Hematopoietic multipotent progenitor cell treated with erythropoietin and hydrocortisone succinate and interleukin-3 and kit ligand, for 15 days (in vitro differentiated cells): ENCODE data around the gene N4BP3.
"Not testable (repeated sequence)": the region's sequence is repeated elsewhere in the genome, so short reads cannot be mapped to it uniquely, and the experiment has no call there.

Source experiments
- DNase-seq: peaks from one replicate; pipeline ENCODE4 v3.0.0-alpha.2; 2015; ENCODE audit warnings: low spot score

N4BP3 gene

DNA sequence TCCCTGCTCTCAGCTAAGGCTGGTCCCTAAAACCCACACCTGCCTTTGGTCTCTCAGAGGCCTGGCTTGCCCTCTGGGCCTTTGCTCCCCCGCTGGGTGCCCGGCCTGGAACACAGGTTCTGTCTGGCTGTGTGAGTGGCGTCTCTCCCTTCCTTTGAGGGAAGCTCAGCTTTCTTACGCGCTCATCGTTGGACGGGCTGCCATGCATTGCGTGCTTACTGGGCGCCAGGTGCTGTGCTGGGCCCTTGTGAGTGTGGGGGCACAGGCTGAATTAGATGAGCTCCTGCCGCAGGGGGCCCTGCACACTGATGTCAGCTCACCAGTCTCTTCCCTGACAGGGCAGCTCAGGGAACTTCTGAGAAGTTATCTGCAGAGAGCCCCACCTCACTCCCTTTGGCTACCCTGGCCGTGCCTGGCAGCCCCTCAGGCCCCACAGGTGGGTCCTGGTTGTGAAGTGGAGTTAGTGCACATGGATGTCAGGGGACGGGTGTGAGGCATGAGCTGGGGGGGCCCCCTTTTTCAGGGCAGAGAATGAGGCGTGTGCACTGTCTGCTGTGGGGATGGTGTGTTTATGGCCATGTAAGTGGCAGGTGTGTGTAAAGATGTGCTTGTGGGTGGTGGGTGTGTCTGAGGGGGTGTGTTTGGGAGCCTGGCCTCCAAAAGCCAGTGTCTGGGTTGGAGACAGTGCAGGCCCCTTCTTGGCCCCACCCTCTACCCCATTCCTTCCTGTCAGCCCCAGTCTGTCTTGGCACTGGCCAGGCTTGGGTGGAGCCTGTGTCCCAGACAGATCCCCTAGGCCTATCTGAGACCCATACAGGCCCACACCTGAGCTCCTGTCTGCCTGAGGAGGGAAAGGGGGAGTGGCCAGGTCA lies 10.0 kb downstream of the N4BP3 start:
- no peak for DNase-seq

DNA sequence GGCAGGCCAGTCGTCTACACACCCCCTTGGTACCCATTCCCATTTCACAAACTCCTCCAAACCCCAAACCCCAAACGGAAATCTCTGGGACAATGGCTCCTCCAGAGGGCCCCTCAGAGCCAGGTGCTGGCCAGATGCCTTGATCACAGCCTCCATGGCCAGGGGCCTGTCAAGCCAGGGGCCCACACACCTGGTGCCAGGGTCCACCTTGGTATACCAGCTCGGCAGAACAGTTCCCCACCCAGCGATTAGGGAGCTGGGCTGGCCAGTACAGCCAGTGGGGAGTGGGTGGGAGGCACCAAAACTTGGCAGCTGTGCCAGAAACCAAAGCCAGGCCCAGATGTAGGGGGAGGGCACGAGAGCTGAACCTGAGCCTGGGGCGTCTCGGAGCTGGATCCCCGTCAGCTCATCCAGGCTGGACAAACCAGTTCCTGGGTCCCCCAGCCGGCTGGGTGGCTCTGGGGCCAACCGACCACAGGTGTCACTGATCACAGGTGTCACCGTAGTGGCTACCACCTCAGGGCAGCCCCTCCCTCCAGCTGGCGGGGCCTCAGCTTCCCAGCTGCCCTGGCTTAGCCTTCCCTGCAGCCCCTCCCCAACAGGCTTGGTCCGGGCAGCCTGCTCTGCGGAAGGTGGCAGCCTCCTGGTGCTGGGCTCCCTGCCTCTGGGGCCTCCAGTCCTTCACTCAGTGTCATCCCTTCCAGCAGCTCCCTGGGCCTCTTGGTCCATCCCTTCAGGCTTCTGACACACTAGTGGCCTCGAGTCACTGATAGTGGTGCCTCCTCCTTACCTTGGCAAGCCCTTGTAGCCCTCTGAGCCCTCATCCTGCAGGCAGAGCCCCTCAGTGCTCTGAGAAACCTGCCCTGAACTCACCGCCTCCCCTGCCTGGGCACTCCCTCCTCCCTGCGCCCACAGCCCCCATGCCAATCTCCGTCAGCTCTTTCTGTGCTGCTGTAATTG lies 10.9 kb downstream of the N4BP3 start:
- DNase-seq: no peak

DNA sequence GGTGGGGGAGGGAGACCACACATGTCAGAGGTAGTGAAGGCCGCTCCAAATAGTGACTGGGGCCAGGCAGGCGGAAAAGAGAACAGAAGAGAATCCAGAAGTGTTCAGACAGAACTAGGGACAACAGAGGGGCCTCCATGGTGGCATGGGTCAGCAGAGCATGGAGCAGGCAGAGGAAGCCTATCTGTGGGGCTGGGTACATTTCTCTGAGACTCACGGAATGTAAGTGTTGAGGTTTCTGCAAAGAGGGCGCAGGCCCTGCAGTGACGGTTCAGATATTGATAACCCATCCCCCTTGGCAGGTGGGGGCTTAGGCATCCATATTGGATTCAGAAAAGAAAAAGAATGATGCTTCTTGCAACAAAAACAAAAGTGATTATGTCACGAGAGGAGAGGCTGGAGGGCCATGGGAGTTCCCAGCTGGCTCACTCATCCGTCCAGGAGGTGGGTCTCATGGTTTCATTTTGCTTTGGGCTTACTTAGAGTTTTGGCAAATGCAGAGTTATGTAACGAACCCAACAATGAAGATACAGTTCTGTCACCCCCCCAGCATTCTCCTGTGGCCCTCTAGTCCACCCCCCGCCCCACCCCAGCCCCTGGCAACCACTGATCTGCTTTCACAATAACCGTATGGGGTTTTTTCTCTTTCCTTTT lies 12.0 kb downstream of the N4BP3 start:
- no peak for DNase-seq

DNA sequence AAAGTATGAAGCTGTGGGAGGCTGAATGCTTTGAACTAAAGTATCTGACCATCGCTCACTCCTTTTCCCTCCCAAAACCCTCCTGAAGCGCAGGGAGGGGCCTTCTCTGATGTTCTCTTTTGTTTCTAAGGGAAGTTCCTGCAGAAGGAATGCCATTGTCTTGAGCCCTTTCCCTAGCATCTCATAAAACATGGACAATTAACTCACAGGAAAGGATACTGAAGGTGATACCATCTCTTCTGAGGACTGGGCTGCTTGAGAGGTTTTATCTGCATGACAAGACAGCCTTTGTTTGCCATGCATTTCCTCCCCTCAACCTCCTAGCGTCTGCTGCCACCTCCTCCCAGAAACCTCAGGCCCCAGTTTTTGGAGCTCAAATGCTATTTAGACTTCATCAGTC lies 13.2 kb downstream of the N4BP3 start:
- DNase-seq: no peak

DNA sequence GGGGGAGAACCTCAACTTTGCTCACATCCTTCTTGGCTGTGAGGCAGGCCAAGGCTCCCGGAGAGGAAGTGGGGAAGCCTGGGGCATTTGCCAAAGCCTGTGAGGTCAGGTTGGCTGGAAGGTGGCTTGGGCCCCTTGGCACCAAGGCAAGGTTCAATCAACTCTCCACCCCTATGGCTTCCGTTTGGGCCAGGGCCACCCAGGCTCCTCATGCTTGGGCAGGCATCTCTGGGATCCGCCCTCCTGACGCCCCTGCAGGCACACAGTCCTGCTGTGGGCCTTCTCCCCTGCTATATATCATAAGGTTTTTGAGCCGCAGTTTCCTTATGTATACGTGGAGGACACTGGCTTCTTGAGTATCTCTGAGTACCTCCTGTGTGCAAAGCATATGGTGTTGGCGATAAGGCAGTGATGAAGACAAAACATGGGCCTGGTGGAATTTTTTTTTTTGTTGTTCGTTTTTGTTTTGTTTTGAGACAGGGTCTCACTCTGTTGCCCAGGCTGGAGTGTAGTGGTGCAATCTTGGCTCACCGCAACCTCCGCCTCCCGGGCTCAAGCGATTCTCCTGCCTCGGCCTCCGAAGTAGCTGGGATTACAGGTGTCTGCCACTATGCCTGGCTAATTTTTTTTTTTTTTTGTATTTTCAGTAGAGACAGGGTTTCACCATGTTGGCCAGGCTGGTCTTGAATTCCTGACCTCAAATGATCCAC lies 14.1 kb downstream of the N4BP3 start:
- DNase-seq: peak; percentile 78

DNA sequence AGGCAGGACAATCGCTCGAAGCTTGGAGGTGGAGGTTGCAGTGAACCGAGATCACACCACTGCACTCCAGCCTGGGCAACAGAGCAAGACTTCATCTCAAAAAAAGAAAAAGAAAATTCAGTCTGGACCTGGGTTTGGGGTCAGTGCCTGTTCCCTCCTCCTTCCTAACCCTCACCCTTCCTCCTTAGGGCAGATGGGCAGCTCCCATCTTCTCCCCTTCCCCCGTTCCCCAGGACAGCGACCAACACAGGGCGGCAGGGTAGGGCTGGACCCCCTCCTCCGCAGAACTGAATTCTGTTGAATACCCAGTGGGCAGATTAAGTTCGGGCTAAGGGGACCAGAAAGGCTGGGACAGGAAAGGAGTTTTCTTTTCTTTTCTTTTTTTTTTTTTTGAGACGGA lies 16.0 kb downstream of the N4BP3 start:
- no peak for DNase-seq

DNA sequence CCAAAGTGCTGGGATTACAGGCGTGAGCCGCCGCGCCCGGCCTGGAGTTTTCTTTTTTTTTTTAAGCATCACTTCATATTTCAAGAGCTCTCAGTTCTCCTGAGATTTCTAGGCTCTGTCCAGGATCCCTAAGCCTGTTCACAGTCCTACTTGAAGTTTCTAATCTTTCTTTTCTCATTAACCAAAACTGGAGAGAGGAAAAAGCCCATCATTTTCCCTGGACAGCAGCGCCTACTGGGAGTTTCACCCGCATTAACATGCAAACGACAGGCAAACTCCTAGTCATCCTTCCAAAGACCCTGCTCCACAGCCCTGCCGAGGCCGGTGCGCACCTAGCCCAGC lies 16.9 kb downstream of the N4BP3 start:
- not testable (repeated sequence) for DNase-seq

DNA sequence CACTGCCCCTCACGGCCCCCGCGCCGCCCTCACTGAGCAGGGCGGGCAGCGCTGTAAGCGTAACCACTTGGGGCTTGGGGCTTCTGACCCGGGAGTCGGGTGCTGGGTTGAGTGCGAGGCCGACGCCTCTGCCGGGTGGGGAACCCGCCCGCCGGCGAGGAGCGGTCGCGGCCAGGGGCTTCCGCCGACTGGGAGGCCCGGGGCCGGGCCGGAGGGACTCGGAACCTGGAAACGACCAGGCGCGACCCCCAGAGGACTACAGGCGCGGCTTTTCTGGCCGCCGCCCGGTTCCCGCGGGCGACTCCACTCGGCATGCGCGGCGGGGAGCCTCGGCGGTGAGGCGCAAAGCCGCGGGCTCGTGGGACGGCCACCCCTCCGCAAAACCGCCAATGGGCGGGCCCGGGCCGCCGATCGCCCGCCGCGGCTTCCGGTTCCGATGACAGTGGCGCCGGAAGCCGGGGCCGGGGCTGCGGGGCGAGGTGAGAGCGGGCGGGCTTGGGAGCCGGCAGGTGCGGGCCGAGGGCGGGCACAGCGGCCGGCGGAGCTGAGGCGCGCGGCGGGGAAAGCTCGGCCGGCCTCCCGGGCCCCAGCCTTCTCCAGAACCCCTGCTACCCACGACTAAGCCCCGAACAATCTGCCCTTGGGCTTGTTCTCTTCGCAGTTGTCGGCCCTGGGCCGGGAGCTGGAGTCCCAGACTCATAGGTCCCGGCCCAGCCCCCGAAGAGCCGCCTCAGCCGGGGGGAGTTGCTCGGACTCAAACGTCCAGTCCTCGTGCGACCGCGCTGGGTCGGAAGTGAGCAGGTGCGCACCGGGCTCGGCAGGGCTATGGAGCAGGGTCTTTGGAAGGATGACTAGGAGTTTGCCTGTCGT lies 17.5 kb downstream of the N4BP3 start, which contains the start of gene RMND5B:
Gene RMND5B (plus strand): TSS at position 439 of the 870 bp plus-strand sequence. CDS start 7,106 bp downstream, outside the sequence.
- peak; percentile 88 for DNase-seq

DNA sequence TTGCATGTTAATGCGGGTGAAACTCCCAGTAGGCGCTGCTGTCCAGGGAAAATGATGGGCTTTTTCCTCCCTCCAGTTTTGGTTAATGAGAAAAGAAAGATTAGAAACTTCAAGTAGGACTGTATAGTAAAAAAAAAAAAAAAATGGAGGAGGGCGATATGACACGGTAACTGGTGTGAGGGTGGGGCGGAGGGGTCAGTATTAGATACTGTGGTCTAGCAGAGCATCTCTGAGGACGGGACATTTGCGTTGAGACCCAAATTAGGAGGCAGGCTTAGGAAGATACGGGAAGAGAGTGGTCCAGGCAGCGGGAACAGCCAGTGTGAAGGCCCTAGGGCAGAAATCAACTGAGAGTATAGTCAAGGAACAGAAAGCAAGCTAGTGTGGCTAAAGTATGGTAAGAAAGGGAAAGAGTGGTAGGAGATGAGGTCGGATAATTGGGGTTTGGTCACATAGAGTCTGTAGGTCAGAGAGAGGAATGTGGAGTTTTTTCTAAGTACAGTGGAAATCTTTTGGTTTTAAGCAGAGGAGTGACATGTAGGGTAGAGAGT lies 18.2 kb downstream of the N4BP3 start:
- no peak for DNase-seq

DNA sequence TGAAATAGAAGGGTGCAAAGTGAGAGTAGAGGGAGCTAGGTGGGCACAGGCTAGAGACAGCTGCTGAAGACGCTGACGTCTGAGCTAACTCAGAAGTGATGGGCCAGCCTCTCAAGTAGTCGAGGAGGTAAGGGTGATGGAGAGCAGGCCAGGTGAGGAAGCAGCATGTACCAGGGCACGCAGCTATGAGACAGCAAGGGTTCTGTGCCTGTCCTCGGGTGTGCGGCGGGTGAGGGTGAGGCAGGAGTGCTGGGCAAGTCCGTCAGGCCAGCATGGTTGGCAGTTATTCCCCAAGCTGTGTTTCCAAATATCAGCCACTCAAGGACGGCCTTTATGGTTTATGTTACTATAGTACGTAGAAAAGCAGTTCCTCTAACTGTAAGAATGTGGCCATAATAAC lies 23.7 kb downstream of the N4BP3 start:
- DNase-seq: no peak

DNA sequence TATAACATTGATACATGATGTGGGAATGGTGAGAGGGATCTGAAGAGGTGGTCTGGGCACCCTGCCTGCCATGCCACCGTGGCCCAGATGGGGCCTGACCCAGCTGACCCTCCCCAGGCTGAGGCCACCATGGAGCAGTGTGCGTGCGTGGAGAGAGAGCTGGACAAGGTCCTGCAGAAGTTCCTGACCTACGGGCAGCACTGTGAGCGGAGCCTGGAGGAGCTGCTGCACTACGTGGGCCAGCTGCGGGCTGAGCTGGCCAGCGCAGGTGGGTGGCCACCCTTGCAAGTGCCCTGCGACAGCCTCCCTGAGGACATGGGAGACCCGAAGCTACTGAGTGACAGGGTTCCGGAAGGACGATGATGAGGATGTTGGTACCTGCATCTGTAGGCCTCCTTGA lies 24.7 kb downstream of the N4BP3 start:
- no peak for DNase-seq

DNA sequence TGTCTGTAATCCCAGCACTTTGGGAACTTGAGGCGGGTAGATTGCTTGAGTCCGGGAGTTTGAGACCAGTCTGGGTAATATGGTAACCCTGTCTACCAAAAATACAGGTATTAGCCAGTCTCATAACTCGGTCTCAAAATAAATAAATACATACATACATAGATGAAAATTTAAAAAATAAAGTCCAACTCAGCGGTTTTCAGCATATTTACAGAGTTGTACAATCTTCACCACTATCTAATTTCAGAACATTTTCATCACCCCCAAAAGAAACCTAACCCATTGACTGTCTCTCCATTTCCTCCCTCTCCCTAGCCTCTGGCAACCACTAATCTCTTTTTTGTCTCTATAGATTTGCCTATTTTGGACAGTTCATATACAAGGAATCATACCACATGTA lies 28.2 kb downstream of the N4BP3 start:
- DNase-seq: no peak

DNA sequence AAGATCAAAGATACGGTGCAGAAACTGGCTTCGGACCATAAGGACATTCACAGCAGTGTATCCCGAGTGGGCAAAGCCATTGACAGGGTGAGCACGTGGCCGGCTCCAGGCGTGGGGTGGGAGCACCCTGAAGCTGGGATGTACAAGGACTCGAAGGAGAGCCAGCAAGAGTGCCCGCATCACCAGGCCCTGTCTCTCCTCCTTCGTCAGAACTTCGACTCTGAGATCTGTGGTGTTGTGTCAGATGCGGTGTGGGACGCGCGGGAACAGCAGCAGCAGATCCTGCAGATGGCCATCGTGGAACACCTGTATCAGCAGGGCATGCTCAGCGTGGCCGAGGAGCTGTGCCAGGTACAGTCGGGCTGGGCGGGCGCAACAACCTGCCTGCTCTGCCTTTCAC lies 29.3 kb downstream of the N4BP3 start:
- no peak for DNase-seq

DNA sequence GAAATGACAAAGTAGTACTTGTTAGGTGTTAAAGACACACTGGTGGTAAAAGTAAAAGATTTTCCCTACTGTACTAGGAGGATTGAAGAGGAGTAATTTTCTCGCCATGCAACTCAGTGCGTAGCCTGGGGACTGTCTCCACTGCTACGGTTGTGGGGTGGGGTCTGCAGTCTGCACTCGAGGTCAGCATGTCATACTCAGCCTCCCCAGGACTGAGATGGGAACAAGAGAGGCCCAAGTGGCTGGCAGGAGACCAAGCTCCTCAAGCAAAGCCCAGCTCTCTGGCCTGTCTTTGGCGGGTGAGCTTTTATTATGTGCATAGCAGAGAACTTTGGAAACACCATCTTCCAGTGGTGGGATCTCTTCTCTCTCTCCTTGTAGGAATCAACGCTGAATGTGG lies 29.9 kb downstream of the N4BP3 start:
- DNase-seq: no peak

DNA sequence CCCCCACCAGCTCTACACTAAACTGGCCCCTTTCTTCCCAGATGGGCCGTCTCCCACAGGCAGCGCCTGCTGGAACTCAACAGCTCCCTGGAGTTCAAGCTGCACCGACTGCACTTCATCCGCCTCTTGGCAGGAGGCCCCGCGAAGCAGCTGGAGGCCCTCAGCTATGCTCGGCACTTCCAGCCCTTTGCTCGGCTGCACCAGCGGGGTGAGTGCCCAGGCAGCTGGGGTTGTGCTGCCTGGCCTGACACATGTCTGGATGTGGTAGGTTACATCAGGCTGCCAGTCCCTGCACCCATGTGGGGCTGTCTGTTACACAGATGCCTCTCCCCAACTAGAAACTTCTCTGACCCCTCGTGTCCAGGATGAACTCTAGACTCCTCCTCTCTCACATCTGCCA lies 30.6 kb downstream of the N4BP3 start:
- no peak for DNase-seq

DNA sequence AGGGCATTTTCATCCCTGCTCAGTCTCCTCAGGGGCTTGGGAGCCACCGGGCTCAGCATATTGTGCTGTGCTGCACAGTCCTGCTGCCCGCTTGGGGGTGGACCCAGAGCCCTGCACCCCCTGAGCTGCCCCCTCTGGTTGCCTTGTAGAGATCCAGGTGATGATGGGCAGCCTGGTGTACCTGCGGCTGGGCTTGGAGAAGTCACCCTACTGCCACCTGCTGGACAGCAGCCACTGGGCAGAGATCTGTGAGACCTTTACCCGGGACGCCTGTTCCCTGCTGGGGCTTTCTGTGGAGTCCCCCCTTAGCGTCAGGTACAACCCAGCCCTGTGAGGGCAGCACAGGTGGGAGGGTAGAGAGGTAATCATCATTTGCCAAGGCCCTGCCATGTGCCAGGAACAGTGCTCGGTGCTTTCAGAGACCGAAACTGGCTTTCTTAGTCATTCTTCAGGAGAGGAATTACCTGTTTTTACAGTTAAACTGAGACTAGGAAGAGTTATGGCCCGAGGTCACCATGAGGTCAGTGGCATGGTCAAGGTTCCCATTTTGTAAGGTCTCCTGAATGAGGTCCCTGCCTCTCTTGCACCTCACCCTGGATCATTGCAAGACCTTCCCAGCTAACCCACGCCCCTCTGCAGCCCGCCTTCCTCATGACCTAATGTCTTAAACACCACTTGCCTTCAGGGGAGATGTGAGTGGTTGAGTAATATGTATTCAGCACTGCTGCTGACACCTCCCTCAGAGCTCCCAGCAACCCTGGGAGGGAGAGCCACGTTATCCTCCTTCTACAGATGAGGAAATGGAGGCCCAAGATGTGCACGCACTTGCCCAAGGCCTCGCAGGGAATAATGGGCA lies 32.9 kb downstream of the N4BP3 start:
- DNase-seq: peak; percentile 61

DNA sequence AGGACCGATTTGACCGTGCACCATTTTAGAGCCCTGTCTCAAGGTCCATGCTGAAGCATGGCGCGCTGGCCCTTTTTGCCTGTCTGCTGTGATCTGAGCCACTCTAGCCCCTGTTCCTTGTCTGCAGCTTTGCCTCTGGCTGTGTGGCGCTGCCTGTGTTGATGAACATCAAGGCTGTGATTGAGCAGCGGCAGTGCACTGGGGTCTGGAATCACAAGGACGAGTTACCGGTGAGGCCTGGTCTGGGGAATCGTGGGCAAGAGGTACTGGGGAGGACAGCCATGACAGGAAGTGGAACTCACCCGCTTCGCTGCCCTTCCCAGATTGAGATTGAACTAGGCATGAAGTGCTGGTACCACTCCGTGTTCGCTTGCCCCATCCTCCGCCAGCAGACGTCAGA lies 34.1 kb downstream of the N4BP3 start:
- DNase-seq: no peak

DNA sequence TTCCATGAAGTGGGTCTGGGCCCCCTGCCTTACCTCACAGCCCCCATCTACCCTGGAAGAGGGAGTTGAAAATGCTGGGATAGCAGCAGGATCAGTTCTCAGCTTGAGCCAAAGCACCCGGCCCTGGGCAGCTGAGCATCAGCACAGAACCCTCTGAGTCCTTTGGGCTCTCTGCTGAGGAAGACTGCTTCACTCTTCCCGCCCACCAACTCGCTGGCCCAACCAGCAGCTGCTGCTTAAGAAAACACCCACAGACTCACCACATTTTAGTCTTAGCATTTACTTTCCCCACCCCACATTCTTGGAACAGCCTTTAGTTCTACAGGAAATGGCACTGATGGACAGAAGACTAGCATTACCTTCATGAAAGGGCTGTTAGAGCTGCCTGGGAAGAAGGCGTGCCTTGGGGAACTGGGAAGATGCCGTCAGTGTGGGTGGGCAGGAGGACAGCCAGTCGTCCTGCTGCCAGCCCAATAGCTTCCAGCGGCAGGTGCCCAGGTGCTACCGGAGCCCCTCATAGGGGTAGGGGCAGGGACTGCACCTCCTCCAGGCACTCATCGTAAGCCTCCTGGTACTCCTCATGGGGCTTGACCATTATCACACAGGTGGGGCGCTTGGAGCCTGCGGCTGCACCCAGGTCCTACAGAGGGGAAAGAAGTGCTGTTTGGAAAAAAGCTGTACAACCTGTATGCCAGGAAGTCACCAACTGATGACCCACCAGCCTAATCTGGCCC lies 36.0 kb downstream of the N4BP3 start:
- no peak for DNase-seq
